Fibroblast of lung (primary cell): ENCODE measurements around the gene ZNF296.

Source experiments
- CTCF ChIP-seq, 2 donors: IDR thresholded peaks in 1 of 2; conservative IDR thresholded peaks in 1 of 2; 1 replicate in 1 of 2; 2 replicates in 1 of 2; pipeline ENCODE4 v1.5.1; 2011 to 2012; ENCODE audit warnings: low read length in 2 of 2, control low read depth in 1 of 2, inconsistent platforms in 1 of 2, low read depth in 1 of 2, mild to moderate bottlenecking in 1 of 2
- EZH2 ChIP-seq: IDR thresholded peaks from 2 replicates; pipeline ENCODE4 v1.5.1; 2012; ENCODE audit warnings: low read length, control low read depth, mild to moderate bottlenecking; ENCODE audit errors: missing control alignments

- TF ChIP-seq CTCF (conservative IDR thresholded peaks at IDR 0.05 in 1 of 2, IDR thresholded peaks at IDR 0.05 in 1 of 2; ENCODE audit: low read depth in 1 of 2, low read length in 2 of 2) (no peak), EZH2 (no peak)
These were observed 3.0 kb upstream of the ZNF296 start, which contains the start of gene GEMIN7 for GRCh38 chr19:45079063-45079910.
